HepG2 (cell line): ENCODE data around the gene LYPD6B. TPM values are rescaled to one million over a fixed set of nuclear protein-coding genes. Genes with fewer than 3 reads are reported as not detected.

Source experiments
- ATAC-seq: fragments of 200-7000 bp; cut with Tn5 transposase; 3 replicates; pipeline ENCODE4 v1.9.1; 2020; ENCODE audit warnings: mild to moderate bottlenecking, moderate library complexity
- BruUV-seq: library from RNA; stranded (reverse); fragments of 400-500 nt; replicated peaks from 2 replicates; lab custom pipeline; 2021; lab: Mats Ljungman, UMichigan
- CTCF ChIA-PET: fragments of 300-600 bp; formaldehyde crosslinking; extraction: SDS; loops from one replicate; lab custom pipeline; 2021; ENCODE audit warnings: low total read pairs, inconsistent platforms, low intra/inter-chr PET ratio; lab: Yijun Ruan, JAX
- POLR2A ChIA-PET: fragments of 350-600 bp; sonication (Branson Sonifier 250); formaldehyde crosslinking; loops from one replicate; lab custom pipeline; 2020; ENCODE audit warnings: antibody characterized with exemption, inconsistent platforms; lab: Yijun Ruan, JAX
- DNase-seq: peaks from one replicate; pipeline ENCODE4 v3.0.0-alpha.2; 2015; ENCODE audit warnings: low spot score
- FAIRE-seq: peaks from 3 replicates; lab custom pipeline; 2011; peaks lifted over from hg19 to GRCh38; lab: Jason Lieb, UNC
- H2AFZ ChIP-seq: one replicate; pipeline ENCODE4 v1.6.1; 2011; ENCODE audit warnings: low read length, inconsistent platforms
- H3K27ac ChIP-seq: fragments of 300-600 bp; 3 replicates; pipeline ENCODE4 v1.8.0; 2011; ENCODE audit warnings: mixed run types, mild to moderate bottlenecking, mixed read lengths, low read length, inconsistent platforms; ENCODE audit not compliant: insufficient read depth; ENCODE audit errors: extremely low read length
- H3K27me3 ChIP-seq, 2 experiments: fragments of 200-600 bp in 1 of 2; 2 replicates in 1 of 2; 3 replicates in 1 of 2; pipeline versions ENCODE4 v1.6.0 to v1.8.0; 2011; ENCODE audit warnings: low read length in 2 of 2, mild to moderate bottlenecking in 2 of 2, moderate library complexity in 2 of 2, inconsistent platforms in 1 of 2; ENCODE audit not compliant: insufficient read depth in 2 of 2, control insufficient read depth in 1 of 2
- H3K36me3 ChIP-seq, 2 experiments: fragments of 200-600 bp in 1 of 2; replicated peaks in 1 of 2; 2 replicates in 1 of 2; 3 replicates in 1 of 2; pipeline versions ENCODE4 v1.5.1 to v1.8.0; 2011; ENCODE audit warnings: low read length in 2 of 2, inconsistent platforms in 1 of 2; ENCODE audit not compliant: insufficient read depth in 2 of 2, control insufficient read depth in 1 of 2
- H3K4me1 ChIP-seq: 2 replicates; pipeline ENCODE4 v1.5.1; 2012; ENCODE audit warnings: low read length, inconsistent platforms; ENCODE audit not compliant: insufficient read depth
- H3K4me2 ChIP-seq: 2 replicates; pipeline ENCODE4 v1.6.0; 2011; ENCODE audit warnings: low read depth, low read length, inconsistent platforms
- H3K4me3 ChIP-seq, 3 experiments: fragments of 200-600 bp in 1 of 3; sonication (generic), shearing (Covaris generic) in 1 of 3; replicated peaks in 1 of 3; 2 replicates each; pipeline ENCODE4 v1.5.1; 2011 to 2016; ENCODE audit warnings: low read length in 3 of 3, inconsistent platforms in 2 of 3, low read depth in 2 of 3, mild to moderate bottlenecking in 2 of 3, control low read depth in 1 of 3, mixed read lengths in 1 of 3; ENCODE audit not compliant: insufficient read depth in 1 of 3
- H3K79me2 ChIP-seq: one replicate; pipeline ENCODE4 v1.6.1; 2011; ENCODE audit warnings: low read length, inconsistent platforms; ENCODE audit not compliant: insufficient read depth
- H3K9ac ChIP-seq: 2 replicates; pipeline ENCODE4 v1.6.0; 2011; ENCODE audit warnings: mild to moderate bottlenecking, low read depth, low read length, inconsistent platforms; ENCODE audit not compliant: insufficient read depth
- H3K9me3 ChIP-seq: 2 replicates; pipeline ENCODE4 v1.5.1; 2012; ENCODE audit warnings: mild to moderate bottlenecking, low read length
- H4K20me1 ChIP-seq: 2 replicates; pipeline ENCODE4 v1.6.0; 2011; ENCODE audit warnings: inconsistent platforms, mild to moderate bottlenecking, low read length, moderate library complexity; ENCODE audit not compliant: insufficient read depth
- BRF2 ChIP-seq: sonication (generic); formaldehyde crosslinking; IDR thresholded peaks from 2 replicates; pipeline ENCODE4 v1.8.1; 2022; ENCODE audit warnings: mild to moderate bottlenecking, missing genetic modification reagents
- E2F1 ChIP-seq: sonication (generic); formaldehyde crosslinking; IDR thresholded peaks from 2 replicates; pipeline ENCODE4 v1.5.0; 2020; ENCODE audit warnings: missing genetic modification reagents
- GABPA ChIP-seq, 2 experiments: IDR thresholded peaks; 2 replicates each; pipeline ENCODE4 v1.6.1; 2011 to 2016; ENCODE audit warnings: low read depth in 2 of 2, low read length in 1 of 2, missing biosample characterization in 1 of 2, missing genetic modification characterization in 1 of 2
- HMG20A ChIP-seq: IDR thresholded peaks from 2 replicates; pipeline ENCODE4 v1.6.1; 2016; ENCODE audit warnings: borderline replicate concordance
- HNRNPK ChIP-seq: fragments of 200-400 bp; formaldehyde crosslinking; IDR thresholded peaks from 2 replicates; pipeline ENCODE4 v1.6.1; 2018; ENCODE audit warnings: low read length, low read depth, moderate library complexity, mild to moderate bottlenecking; ENCODE audit not compliant: poor library complexity, severe bottlenecking
- HNRNPLL ChIP-seq: fragments of 200-400 bp; formaldehyde crosslinking; IDR thresholded peaks from 2 replicates; pipeline ENCODE4 v1.6.1; 2017; ENCODE audit warnings: mild to moderate bottlenecking, low read depth, low read length; ENCODE audit not compliant: poor library complexity, severe bottlenecking
- HOXA5 ChIP-seq: sonication (generic); formaldehyde crosslinking; IDR thresholded peaks from 2 replicates; pipeline ENCODE4 v1.4.0; 2020; ENCODE audit warnings: missing genetic modification reagents
- ISX ChIP-seq: sonication (generic); formaldehyde crosslinking; conservative IDR thresholded peaks from 2 replicates; pipeline ENCODE4 v1.5.0; 2020; ENCODE audit warnings: missing genetic modification reagents
- KLF11 ChIP-seq: IDR thresholded peaks from 2 replicates; pipeline ENCODE4 v1.6.1; 2016; ENCODE audit warnings: missing compliant biosample characterization
- KLF9 ChIP-seq: IDR thresholded peaks from 2 replicates; pipeline ENCODE4 v1.6.1; 2016; ENCODE audit warnings: low read depth
- MZF1 ChIP-seq: sonication (generic); formaldehyde crosslinking; IDR thresholded peaks from 2 replicates; pipeline ENCODE4 v1.8.1; 2023; ENCODE audit warnings: mild to moderate bottlenecking, missing genetic modification reagents, borderline replicate concordance
- PLRG1 ChIP-seq: fragments of 450-650 bp; conservative IDR thresholded peaks from 2 replicates; pipeline ENCODE4 v1.6.1; 2016
- ZBTB1 ChIP-seq: sonication (generic); formaldehyde crosslinking; IDR thresholded peaks from 2 replicates; pipeline ENCODE4 v1.4.0; 2020; ENCODE audit warnings: missing genetic modification reagents, borderline replicate concordance
- ZNF468 ChIP-seq: sonication (generic); formaldehyde crosslinking; IDR thresholded peaks from 2 replicates; pipeline ENCODE4 v1.8.0; 2022; ENCODE audit warnings: mild to moderate bottlenecking, moderate library complexity, missing genetic modification reagents
- ZNF660 ChIP-seq: sonication (generic); formaldehyde crosslinking; IDR thresholded peaks from 2 replicates; pipeline ENCODE4 v1.5.1; 2020; ENCODE audit warnings: mild to moderate bottlenecking, low read depth, missing genetic modification reagents, borderline replicate concordance
- ZNF878 ChIP-seq: sonication (generic); formaldehyde crosslinking; IDR thresholded peaks from 2 replicates; pipeline ENCODE4 v1.8.1; 2023; ENCODE audit warnings: mild to moderate bottlenecking, missing genetic modification reagents, moderate library complexity
- WGBS: methylation state at CpG from one replicate; pipeline ENCODE4 v1.1.6; 2017; ENCODE audit warnings: low lambda C conversion rate; 5-methylcytosine and 5-hydroxymethylcytosine counted together
- in situ Hi-C: cut with HindIII; loops from 2 replicates; pipeline ENCODE4 v1.10.0; 2017; ENCODE audit warnings: low pct_unique_long_range_greater_than_20kb; ENCODE audit not compliant: extremely low pct_ligation_motif_present
- intact Hi-C: fragments of 100-400 bp; cut with micrococcal nuclease; formaldehyde crosslinking; loops from one replicate; pipeline ENCODE4 v1.10.0; 2022; ENCODE audit not compliant: unreplicated experiment
- polyA plus RNA-seq, 8 experiments: library from polyadenylated mRNA; depleted of rRNA in 3 of 8; stranded (reverse) in 7 of 8; unstranded in 1 of 8; fragments of >200 nt; fragmentation: Illumina TruSeq in 4 of 8; extraction: Trizol in 4 of 8; gene quantifications; 2 replicates each; pipeline versions ENCODE4 v1.2.1 to v1.2.3, GENCODE V29; 2011 to 2016; ENCODE audit warnings: low read depth in 4 of 8, missing spikeins in 1 of 8, mixed read lengths in 1 of 8; ENCODE audit not compliant: insufficient read depth in 1 of 8
- total RNA-seq, 5 experiments: library from RNA; depleted of rRNA; stranded (reverse); fragments of >200 nt; fragmentation: Illumina TruSeq; extraction: Trizol; gene quantifications; 2 replicates each; pipeline ENCODE4 v1.2.3, GENCODE V29; 2016; ENCODE audit warnings: low read depth in 1 of 5

LYPD6B gene
- total and polyA plus RNA-seq, 2 of the 13 experiments (the other 11 are each of a cell fraction or from before 2014, with no cell fraction given) = not detected

- BruUV-seq = no TSS peak
- FAIRE-seq (no peak), DNase-seq (no peak), ATAC-seq (no peak)
- H3K36me3 ChIP-seq = no peaks in the 10 kb centered on the region
- H3K9ac ChIP-seq = no peak overlapping the region
- H3K4me2 ChIP-seq = no peak overlapping the region
- no peaks in the 10 kb centered on the region for H3K9me3 ChIP-seq
- H2AFZ ChIP-seq = no peak overlapping the region
- POLR2A ChIA-PET = no interaction called here
- H3K4me1 ChIP-seq = no peaks in the 10 kb centered on the region
- intact Hi-C loops = no loop called here
- no peak overlapping the region for H3K4me3 ChIP-seq
- in situ Hi-C loops = no loop called here
- TF ChIP-seq ISX (CRISPR knock-in tag) (no peak), ZNF878 (CRISPR knock-in tag) (no peak), HOXA5 (no peak), HNRNPK (no peak), ZBTB1 (CRISPR knock-in tag) (no peak), PLRG1 (no peak), HMG20A (CRISPR knock-in tag) (no peak), ZNF468 (no peak), KLF11 (no peak), KLF9 (CRISPR knock-in tag) (no peak), BRF2 (CRISPR knock-in tag) (no peak), E2F1 (CRISPR knock-in tag) (no peak), GABPA (IDR thresholded peaks at IDR 0.05; ENCODE audit: low read depth, low read length) (no peak), GABPA (CRISPR knock-in tag; IDR thresholded peaks at IDR 0.05; ENCODE audit: low read depth) (no peak), ZNF660 (CRISPR knock-in tag) (no peak), MZF1 (CRISPR knock-in tag) (no peak), HNRNPLL (no peak)
- no peaks in the 10 kb centered on the region for H4K20me1 ChIP-seq
- H3K27ac ChIP-seq = no peak overlapping the region
- H3K27me3 ChIP-seq = peaks cover 1 to 5% of the 10 kb centered on the region in 2 experiments; a peak in 1 of 5 replicates
- no peaks in the 10 kb centered on the region for H3K79me2 ChIP-seq
- WGBS = 33% methylated on average over 4 of the region's 4 CpGs
- CTCF ChIA-PET = no interaction called here
These were observed 44.2 kb downstream of the LYPD6B start for GRCh38 chr2:149082735-149083134.
